Activated CD8-positive, alpha-beta T cell treated with anti-CD3 and anti-CD28 coated beads for 36 hours (primary cell): Measurements from ENCODE around the gene CDH23. TPM values are rescaled to one million over a fixed set of nuclear protein-coding genes. Genes with fewer than 3 reads are reported as not detected.

Source experiments
- ATAC-seq: fragments of 200-7000 bp; cut with Tn5 transposase; one replicate; pipeline ENCODE4 v1.10.0; 2021; ENCODE audit warnings: mild to moderate bottlenecking, moderate library complexity
- CTCF ChIA-PET: fragments of 350-600 bp; sonication (Branson Sonifier 250); formaldehyde crosslinking; loops from one replicate; lab custom pipeline; 2021; ENCODE audit warnings: antibody characterized with exemption; lab: Charles Lee
- POLR2A ChIA-PET: fragments of 350-600 bp; sonication (Branson Sonifier 250); formaldehyde crosslinking; loops from one replicate; lab custom pipeline; 2021; ENCODE audit warnings: antibody characterized with exemption; lab: Charles Lee
- DNase-seq: peaks from one replicate; pipeline ENCODE4 v3.0.0-alpha.2; 2020
- H3K27ac Mint-ChIP-seq: one replicate; pipeline ENCODE4 v1.8.0; 2021; ENCODE audit warnings: mild to moderate bottlenecking, mixed read lengths
- H3K27me3 Mint-ChIP-seq: one replicate; pipeline ENCODE4 v1.8.0; 2021; ENCODE audit warnings: mixed read lengths
- H3K36me3 Mint-ChIP-seq: one replicate; pipeline ENCODE4 v1.8.0; 2021; ENCODE audit warnings: low read depth, mixed read lengths
- H3K4me1 Mint-ChIP-seq: one replicate; pipeline ENCODE4 v1.8.0; 2021; ENCODE audit warnings: low read depth, mixed read lengths
- H3K4me3 Mint-ChIP-seq: one replicate; pipeline ENCODE4 v1.8.0; 2021; ENCODE audit warnings: mild to moderate bottlenecking, moderate library complexity, mixed read lengths
- H3K9me3 Mint-ChIP-seq: one replicate; pipeline ENCODE4 v1.8.0; 2021; ENCODE audit warnings: mixed read lengths
- intact Hi-C: fragments of 100-400 bp; cut with micrococcal nuclease; formaldehyde crosslinking; loops from one replicate; pipeline ENCODE4 v1.10.0; 2022
- total RNA-seq, 2 experiments: library from RNA; stranded (reverse); gene quantifications; one replicate each; pipeline ENCODE4 v1.2.3, GENCODE V29; 2021
- TF ChIP-seq, protein P1 (sequence below): fragments of 200-600 bp; IDR thresholded peaks from one replicate; pipeline ENCODE4 v1.8.0; 2022; ENCODE audit warnings: antibody characterized with exemption, mild to moderate bottlenecking

The CDH23 gene
- total RNA-seq, 2 experiments from 2014 or later = 2.4 to 2.7 TPM

DNA sequence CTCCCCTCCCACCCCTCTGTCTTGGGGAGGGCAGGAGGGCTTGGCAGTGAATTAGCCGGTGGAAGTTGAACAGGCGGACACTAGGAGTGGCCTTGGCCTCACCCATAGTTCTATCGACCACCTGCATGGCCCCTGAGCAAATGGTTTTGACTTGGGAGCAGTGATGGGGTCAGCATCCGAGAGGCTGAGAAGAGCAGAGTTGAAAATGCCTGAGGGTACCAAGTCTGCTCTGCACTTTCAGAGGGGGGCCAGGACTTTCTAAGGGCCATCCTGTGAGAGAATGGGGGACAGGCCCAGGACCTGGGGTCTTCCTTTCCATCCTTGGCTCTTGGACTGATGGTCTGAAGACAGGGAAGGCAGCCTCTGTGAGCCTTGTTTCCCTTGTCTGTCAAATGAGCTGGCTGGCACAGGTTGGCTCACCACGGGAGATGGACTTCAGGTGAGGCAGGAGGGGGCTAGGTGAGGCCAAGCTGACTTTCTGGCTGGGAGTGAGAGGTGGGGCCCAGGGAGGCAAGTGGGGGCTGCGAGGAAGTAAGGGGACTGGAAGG lies 29.4 kb downstream of the CDH23 start:
- Mint-ChIP-seq H3K9me3 (no peaks in the 10 kb centered on the region), H3K36me3 (no peaks in the 10 kb centered on the region), H3K4me3 (no peak overlapping the region), H3K4me1 (no peaks in the 10 kb centered on the region), H3K27ac (no peak overlapping the region), H3K27me3 (peaks cover 4% of the 10 kb centered on the region)
- intact Hi-C loops = no loop called here
- TF ChIP-seq, protein P1, sequence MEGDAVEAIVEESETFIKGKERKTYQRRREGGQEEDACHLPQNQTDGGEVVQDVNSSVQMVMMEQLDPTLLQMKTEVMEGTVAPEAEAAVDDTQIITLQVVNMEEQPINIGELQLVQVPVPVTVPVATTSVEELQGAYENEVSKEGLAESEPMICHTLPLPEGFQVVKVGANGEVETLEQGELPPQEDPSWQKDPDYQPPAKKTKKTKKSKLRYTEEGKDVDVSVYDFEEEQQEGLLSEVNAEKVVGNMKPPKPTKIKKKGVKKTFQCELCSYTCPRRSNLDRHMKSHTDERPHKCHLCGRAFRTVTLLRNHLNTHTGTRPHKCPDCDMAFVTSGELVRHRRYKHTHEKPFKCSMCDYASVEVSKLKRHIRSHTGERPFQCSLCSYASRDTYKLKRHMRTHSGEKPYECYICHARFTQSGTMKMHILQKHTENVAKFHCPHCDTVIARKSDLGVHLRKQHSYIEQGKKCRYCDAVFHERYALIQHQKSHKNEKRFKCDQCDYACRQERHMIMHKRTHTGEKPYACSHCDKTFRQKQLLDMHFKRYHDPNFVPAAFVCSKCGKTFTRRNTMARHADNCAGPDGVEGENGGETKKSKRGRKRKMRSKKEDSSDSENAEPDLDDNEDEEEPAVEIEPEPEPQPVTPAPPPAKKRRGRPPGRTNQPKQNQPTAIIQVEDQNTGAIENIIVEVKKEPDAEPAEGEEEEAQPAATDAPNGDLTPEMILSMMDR = no peak
- CTCF ChIA-PET = no interaction called here
- POLR2A ChIA-PET = no interaction called here
- no peak for ATAC-seq
- no peak for DNase-seq

DNA sequence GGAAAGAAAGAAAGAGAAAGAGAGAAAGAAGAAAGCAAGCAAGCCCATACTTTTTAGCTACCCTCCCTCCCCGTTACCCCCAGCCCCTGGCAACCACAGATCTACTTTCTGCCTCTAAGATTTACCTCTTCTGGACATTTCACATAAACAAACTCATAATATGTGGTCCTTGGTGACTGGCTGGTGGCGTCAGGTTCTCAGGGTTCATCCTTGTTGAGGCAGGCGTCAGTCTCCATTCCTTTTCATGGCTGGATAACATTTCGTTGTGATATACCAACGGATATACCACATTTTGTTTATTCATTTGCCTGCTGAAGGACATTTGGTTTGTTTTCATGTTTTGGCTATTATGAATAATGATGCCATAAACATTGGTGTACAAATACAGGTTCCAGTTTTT lies 30.5 kb downstream of the CDH23 start:
- ATAC-seq (no peak), DNase-seq (no peak)
- Mint-ChIP-seq H3K27me3 (peaks cover 4% of the 10 kb centered on the region), H3K4me1 (no peaks in the 10 kb centered on the region), H3K36me3 (no peaks in the 10 kb centered on the region), H3K9me3 (no peaks in the 10 kb centered on the region), H3K4me3 (no peak overlapping the region), H3K27ac (no peak overlapping the region)
- TF ChIP-seq, protein P1 = no peak
- intact Hi-C loops = no loop called here
- CTCF ChIA-PET = no interaction called here
- POLR2A ChIA-PET = interaction anchor here (0.6 kb wide), 1 partner anchor 275 kb away, joined by 3 read pairs; no protein-coding TSS in a partner anchor

DNA sequence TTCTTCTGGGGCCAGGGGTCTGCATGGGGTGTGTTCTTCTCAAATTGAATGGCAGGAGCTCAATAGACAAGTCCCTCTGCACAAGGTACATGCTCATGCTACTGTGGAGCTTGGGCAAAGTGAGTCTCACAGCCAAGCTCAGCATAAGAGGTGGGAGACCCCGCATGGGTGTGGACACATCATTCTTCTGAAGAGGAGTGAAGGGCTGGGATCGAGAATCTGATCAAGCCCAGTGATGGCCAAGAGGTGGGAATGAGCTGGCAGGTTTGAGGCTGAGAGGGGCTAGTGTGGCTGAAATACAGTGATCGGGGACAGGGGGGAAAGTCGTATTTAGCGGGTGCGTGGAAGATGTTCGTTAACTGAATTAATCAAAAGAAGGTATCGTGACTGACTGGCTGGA lies 32.6 kb downstream of the CDH23 start:
- Mint-ChIP-seq H3K27me3 (peaks cover 4% of the 10 kb centered on the region), H3K9me3 (no peaks in the 10 kb centered on the region), H3K27ac (no peak overlapping the region), H3K4me3 (no peak overlapping the region), H3K36me3 (no peaks in the 10 kb centered on the region), H3K4me1 (no peaks in the 10 kb centered on the region)
- intact Hi-C loops = no loop called here
- TF ChIP-seq, protein P1 = no peak
- no peak for ATAC-seq
- DNase-seq = no peak
- CTCF ChIA-PET = interaction anchor here (1.2 to 2.5 kb wide), 3 partner anchors 11 to 16 kb away, joined by 3 to 9 read pairs (median 5); no protein-coding TSS in a partner anchor
- POLR2A ChIA-PET = no interaction called here

DNA sequence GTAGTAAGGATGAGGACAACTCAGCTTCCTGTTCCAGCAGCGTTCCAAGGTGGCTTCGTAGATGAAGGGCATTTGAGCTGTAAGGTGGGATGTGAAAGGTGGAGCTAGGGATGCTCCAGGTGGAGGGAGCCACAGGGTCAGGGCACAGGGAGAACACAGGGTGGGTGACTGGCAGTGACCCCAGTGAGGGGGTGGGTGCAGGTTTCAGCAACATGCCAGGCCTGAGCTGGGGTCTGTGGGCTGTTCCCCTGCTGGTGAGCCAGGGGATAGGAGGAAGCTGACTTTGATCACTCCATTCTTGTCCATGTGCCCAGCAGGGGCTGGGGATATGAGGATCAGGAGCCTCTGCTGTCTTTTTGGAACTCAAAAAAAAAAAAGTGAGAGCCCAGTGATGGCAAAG lies 33.2 kb downstream of the CDH23 start:
- no peak for DNase-seq
- no peak for ATAC-seq

More for the DNA sequence above, 33.2 kb downstream of the CDH23 start:
- no peaks in the 10 kb centered on the region for H3K36me3 Mint-ChIP-seq
- ChIA-PET CTCF (interaction anchor here (1.2 to 2.5 kb wide), 4 partner anchors 10 to 17 kb away, joined by 3 to 9 read pairs (median 6); no protein-coding TSS in a partner anchor), POLR2A (no interaction called here)
- H3K4me3 Mint-ChIP-seq = no peak overlapping the region
- TF ChIP-seq, protein P1 = no peak
- peaks cover 4% of the 10 kb centered on the region for H3K27me3 Mint-ChIP-seq
- H3K9me3 Mint-ChIP-seq = no peaks in the 10 kb centered on the region
- intact Hi-C loops = no loop called here
- no peak overlapping the region for H3K27ac Mint-ChIP-seq
- H3K4me1 Mint-ChIP-seq = peaks cover 3% of the 10 kb centered on the region
